Erythroblast (primary cell): ENCODE data around the gene PDE6G.
A peak's percentile ranks its signal among the peaks of the same experiment; 100 is the strongest.

Source experiments
- DNase-seq, 2 experiments: peaks; one replicate each; lab custom pipeline; 2025; lab: John Stamatoyannopoulos, UW
- GATA1 ChIP-seq: IDR thresholded peaks from 2 replicates; pipeline ENCODE4 v1.6.1; 2011; ENCODE audit warnings: low read depth, mild to moderate bottlenecking, control low read depth, low read length, moderate library complexity
- POLR2A ChIP-seq: IDR thresholded peaks from 2 replicates; pipeline ENCODE4 v1.6.1; 2011; ENCODE audit warnings: mild to moderate bottlenecking, low read length

PDE6G gene

DNA sequence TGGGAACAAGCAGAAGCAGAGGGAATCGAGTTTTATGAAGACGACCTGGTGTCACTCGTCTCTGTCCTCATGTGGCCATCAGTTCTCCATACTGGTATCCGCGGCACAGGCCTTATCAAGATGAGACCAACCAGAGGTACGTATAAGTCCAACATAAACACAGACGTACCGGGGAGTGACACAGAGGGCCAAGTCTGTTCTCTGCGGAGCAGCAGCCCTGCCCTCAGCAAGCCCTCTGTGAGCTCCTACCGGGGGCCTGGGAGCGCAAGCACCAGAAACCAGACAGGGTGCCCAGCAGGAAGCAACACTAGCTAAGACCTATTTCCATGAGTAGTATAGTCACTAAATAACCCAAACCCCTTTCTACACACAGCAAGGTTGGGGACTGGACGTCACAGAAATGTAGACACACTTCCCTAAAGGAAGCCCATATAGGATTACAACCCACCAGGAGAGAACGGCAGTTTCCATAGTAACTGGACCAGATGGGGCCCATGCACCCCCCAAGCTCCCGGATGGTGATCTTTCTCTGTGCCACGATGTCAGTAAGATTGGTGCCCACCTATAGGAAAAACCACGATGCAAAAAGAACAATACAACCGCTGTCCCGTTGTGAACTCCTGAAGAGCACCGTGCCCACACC, 26.3 kb upstream of the PDE6G start:
- TF ChIP-seq GATA1 (no peak), POLR2A (no peak)
- DNase-seq: peak; percentile 33 to 44

DNA sequence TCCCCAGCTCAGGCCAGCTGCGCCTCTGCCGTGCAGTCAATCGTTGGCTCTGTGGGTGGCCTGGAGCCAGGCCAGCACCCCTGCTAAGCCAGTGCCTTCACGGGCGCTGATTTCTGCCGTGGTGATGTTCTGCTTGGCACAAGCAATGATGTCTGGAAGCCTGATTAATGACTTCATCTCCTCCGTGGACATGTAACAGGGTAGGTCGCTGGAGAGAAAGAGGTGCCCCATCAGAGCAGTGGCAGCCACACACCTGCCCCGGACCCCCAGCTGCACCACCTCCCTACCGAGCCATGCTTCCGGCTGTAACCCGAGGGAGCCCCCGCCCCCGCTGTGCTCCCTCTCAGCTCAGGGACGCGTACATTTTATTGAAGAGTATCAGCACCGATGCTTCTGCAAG, 25.3 kb upstream of the PDE6G start:
- TF ChIP-seq GATA1 (no peak), POLR2A (no peak)
- no peak for DNase-seq

DNA sequence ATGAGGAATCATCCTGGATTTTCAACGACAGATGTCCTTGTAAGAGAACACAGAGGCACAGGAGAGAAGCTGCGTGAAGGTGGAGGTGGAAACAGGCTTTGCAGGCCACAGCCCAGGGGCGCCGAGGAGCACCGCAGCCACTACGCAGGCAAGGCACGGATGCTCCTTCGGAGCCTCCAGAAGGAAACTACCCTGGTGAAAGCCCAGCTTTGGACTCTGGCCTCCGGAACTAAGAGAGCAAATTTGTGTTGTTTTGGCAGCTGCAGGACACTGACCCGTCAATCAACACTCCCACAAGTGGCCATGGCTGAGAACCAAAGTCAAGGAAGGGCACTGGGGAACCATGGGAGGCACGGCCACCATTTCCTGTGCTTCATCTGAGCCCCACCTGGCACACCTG, 23.8 kb upstream of the PDE6G start:
- DNase-seq: no peak
- no peak for TF ChIP-seq GATA1
- TF ChIP-seq POLR2A: no peak

GRCh38 chr17:81676906-81677305, 20.6 kb upstream of the PDE6G start:
- TF ChIP-seq GATA1 (no peak), POLR2A (no peak)
- no peak for DNase-seq

DNA sequence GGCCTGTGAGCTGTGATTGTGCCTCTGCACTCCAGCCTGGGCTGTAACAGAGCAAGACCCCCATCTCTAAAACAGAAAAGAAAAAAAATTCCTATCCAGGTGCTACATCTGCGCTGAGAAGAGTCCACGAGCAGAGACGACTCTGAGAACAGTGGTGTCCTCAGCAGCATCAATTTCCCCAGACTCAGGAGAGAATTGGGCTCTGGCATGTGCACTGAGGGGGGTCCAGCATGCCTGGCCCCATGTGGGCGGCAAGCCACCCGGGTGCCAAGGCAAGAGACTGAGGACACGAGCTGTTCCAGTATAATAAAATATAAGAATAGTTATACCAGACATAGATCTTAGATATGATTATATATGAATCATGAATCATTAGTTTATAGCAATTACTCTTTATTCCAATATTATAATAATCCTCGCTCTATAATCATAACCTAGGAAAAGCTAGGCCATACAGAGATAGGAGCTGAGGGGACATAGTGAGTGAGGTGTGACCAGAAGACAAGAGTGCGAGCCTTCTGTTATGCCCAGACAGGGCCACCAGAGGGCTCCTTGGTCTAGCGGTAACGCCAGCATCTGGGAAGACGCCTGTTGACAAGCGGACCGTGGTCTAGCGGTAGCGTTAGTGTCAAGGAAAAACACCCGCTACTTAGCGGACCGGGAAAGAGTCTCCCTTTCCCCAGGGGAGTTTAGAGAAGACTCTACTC, 19.3 kb upstream of the PDE6G start:
- peak; percentile 44 to 56 for DNase-seq

GRCh38 chr17:81673561-81674258, 17.4 kb upstream of the PDE6G start:
- DNase-seq: no peak
- TF ChIP-seq GATA1 (no peak), POLR2A (no peak)

DNA sequence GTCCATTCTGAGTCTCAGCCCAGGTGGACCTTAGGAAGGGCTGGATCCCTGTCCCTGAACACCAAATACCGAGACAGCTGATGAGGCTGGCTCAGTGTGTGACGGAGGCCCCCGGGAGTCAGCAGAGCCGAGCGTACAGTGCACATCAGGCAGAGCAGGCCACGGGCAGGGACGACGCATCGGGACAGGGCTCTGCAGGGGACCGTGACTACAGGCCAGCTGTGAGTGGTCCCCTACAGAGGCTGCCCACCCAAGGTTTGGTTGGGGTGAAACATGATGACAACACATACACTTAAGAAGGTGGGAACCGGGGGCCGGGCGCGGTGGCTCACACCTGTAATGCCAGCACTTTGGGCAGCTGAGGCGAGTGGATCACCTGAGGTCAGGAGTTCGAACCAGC, 16.6 kb upstream of the PDE6G start:
- TF ChIP-seq GATA1: no peak
- TF ChIP-seq POLR2A: no peak
- no peak for DNase-seq

DNA sequence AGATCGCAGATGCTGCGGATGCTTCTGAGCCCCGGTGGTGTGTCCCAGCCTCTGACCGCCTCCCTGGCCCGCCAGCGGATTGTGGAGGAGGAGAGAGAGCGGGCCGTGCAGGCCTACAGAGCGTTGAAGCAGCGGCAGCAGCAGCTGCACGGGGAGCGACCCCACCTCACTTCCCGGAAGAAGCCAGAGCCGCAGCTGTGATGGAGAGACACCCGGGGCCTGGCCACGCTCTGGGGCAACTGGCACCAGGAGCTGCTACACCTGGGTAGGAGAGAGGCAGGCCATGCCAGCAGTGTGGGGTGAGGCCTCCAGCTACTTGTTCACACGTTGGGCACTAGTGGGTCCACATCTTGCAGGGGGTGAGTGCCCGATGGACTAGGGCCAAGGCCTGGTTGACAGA, 16.2 kb upstream of the PDE6G start:
- no peak for TF ChIP-seq POLR2A
- no peak for TF ChIP-seq GATA1
- DNase-seq: no peak

DNA sequence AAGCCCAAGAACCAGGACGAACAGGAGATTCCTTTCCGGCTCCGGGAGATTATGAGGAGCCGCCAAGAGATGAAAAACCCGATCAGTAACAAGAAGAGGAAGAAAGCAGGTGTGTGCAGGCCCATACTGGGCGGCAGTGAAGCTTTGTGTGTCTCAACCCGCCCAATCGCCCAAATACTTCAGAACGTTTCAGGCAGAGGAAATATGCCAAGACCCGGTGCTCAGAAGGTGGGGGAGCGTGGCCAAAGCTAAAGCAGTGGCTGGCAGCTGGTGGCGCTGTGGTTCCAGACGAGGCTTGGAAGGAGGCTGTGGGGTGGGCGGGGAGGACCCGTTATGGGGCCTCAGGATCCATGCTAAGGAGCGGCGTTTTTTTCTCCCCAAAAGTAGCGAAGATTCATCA, 11.4 kb upstream of the PDE6G start:
- TF ChIP-seq GATA1 (no peak), POLR2A (no peak)
- DNase-seq: peak; percentile 15 to 28

DNA sequence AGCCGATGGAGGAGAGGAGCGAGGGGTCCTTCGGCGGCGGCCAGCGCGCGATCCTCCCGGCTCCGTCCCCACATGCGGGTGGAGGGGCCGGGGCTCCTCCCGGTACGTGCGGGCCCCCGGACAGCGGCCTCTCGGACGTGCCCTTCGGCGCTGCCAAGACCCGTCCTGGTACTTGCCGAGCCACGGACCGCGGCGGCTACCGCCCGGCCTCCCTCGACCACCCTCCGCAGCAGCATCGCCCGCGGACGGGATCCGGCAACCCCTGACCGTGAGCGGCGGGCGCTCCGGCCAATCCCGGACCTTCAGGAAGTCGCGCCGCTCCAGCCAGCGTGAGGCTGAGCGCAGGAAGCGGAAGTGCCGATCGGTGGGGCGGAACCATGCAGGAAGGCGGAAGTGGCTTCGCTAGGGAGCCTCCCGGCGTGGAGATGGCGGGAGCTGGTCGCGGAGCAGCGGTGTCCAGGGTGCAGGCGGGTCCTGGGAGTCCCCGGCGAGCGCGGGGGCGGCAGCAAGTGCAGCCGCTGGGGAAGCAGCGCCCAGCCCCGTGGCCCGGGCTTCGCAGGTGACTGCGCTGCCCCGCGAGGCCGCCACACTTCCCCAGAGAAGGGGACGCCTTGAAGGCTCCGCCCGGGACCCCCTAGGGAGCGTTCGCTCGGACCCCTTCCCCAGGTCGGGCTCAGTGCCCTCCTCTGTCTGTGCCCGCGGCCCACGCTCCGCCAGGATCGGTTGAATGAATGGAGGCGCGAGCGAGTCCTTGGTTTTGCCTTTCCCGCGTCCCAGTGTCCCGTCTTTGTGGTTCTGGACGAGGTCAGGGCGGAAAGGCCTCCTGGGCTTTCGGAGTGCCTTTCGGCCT, 10.2 kb upstream of the PDE6G start, which contains the start of the genes CCDC137 and OXLD1:
Gene CCDC137, plus strand, starts transcription at position 396 of the 850 bp plus-strand sequence. Its CDS starts 30 bp downstream, at position 426.
Gene OXLD1, minus strand, starts transcription at position 264 of the 850 bp plus-strand sequence. Its CDS starts 28 bp downstream, at position 236.
- peak; percentile 97 for TF ChIP-seq POLR2A
- TF ChIP-seq GATA1: no peak
- peak; percentile 97 for DNase-seq

GRCh38 chr17:81666092-81666341, 9.7 kb upstream of the PDE6G start:
- no peak for DNase-seq
- TF ChIP-seq GATA1: no peak
- TF ChIP-seq POLR2A: no peak

DNA sequence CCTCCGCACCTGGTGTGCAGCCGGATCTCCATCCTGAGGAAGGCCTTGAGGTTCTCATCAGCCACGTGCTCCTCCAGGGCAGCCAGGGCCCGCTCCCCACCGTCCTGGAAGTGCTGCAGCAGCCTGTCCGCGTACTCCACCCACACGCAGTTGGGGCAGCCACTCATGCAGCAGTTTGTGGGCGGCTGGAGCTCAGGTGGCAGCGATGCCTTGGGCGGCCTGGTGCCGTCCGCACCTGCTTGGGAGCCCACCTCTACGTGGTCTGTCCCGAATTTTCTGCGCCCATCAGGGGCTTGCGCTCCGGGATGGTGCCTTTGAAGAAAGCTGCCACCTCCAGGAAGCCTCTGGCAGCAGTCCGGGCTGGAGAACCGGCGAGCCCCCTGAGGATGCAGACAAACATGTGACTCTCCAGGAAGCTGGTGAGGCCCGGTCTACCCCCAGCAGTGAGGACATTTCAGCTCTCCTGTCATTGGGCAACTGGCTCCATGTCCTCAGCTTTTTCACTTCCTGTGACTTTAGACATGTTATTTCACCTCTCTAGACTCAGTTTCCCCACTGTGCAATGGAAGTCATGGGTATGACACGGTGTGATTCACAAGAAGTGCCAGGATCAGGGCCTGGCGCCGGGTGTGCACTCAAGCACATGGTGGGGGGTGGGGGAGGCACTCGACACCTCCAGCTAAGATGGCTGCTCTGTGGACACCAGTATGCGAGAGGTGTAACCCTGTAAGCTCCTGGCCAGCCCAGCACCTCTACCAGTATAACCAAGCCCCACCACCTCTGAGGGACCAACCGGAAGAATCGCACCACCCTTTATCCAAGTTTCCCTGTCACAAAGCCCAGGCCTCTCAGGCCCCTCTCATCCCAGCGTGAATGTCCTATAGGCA, 9.1 kb upstream of the PDE6G start:
- no peak for TF ChIP-seq POLR2A
- TF ChIP-seq GATA1: no peak
- DNase-seq: peak; percentile 62 to 65

- no peak for DNase-seq
Measured at GRCh38 chr17:81664051-81664470, 7.7 kb upstream of the PDE6G start.

More at GRCh38 chr17:81664051-81664470, 7.7 kb upstream of the PDE6G start:
- no peak for TF ChIP-seq GATA1
- no peak for TF ChIP-seq POLR2A
